GM15510 (cell line): ENCODE results near the gene CPD.

Source experiments
- POLR2A ChIP-seq: IDR thresholded peaks from 3 replicates; pipeline ENCODE4 v1.6.1; 2011; ENCODE audit warnings: borderline replicate concordance; ENCODE audit not compliant: insufficient read length; ENCODE audit errors: extremely low read depth

CPD gene

DNA sequence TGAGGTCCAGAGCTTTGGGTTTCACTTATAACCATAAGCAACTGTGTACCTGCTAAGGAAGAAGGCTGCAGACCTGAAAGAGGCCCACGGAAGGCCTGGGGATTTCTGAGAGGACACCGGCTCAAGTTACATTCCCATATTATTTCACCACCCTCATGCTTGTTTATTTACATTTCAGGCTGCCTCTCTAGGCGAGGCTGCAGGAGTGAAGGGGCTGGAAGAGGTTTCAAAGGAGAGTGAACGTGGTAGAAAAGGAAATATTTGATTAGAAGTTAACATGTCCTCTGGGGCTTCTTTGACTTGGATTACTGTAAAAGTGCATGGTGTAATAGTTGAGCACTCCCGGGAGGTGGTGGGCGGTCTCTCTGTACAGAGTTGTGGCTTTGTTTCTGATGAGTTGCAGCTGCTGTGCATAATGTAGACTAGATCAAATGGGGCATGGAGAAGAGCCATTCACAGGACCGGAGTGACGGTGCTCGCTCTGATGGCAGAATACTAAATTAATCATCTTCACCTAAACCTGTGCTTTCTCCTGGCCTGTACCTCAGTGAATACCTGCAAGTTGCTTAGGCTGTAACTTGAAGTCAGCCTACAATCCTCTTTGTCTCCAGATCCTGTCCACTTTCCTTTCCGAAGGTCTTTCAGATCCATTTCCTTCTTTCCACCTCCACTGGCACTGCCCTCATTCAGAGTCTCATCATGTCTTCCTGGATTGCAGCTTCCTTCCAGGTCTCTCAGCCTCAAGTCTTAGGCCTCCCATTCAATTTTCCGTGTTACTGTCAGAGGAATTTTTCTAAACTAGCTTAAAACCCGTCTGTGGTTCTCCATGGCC is 1.9 kb upstream of the CPD start:
- no peak for TF ChIP-seq POLR2A

GRCh38 chr17:30377574-30378240 is 1.0 kb upstream of the CPD start:
- TF ChIP-seq POLR2A = no peak

- no peak for TF ChIP-seq POLR2A
Measured at GRCh38 chr17:30378241-30378824, 394 bp upstream of the CPD start.

GRCh38 chr17:30379303-30379902 is 676 bp downstream of the CPD start:
- no peak for TF ChIP-seq POLR2A

DNA sequence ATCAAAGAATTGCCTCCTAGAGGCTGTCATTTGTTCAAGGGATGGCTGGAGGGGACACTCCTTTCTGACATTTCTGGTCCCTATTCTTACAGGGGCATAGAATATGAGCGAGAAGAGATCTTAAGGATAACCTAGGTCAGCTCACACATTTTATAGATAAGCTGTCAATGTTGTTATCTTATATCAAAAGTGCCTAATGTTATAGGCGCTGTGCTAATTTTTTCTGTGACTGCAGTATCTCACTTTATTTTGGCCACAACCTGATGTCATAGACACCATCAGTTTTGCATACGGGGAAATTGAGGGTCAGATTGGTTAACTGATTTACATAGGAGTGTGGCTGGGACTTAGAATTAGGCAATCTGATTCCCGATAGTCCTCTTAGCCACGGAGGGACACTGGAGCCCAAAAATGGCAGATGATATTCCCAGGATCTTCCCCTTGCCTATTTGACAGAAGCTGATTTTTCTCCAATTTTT is 1.2 kb downstream of the CPD start:
- TF ChIP-seq POLR2A = no peak

DNA sequence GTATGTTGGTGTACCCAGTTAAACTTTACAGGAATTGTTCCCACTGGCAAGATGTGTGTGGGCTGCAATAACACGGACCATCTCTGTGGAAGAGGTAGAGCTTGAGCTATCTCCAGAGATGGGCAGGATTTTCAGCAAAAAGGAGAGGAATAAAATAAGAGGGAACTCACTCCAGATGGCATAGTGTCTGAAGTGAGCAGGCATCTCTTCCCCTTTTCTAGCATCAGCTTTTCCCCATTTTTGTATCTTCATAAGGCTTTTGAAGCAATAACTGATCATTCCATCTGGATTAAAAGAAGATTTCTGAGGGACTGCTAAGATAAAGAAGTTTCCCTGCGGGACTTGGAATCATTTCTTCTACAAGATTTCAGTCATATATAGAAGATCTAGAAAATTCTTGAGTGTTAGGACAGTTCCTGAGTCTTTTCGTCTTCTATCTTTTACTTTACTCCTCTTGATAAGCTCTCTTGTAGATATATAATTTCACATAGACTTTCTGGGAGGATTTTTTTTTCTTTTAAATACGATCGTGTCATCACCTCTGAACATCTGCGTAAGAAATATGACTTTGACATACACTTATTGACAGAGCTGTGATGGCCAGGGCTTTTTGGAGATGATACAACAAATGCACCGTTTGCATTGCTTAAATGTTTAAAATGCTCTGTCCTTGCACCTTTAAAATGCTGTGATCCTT is 2.1 kb downstream of the CPD start:
- no peak for TF ChIP-seq POLR2A

GRCh38 chr17:30381340-30381659 is 2.6 kb downstream of the CPD start:
- TF ChIP-seq POLR2A = no peak

DNA sequence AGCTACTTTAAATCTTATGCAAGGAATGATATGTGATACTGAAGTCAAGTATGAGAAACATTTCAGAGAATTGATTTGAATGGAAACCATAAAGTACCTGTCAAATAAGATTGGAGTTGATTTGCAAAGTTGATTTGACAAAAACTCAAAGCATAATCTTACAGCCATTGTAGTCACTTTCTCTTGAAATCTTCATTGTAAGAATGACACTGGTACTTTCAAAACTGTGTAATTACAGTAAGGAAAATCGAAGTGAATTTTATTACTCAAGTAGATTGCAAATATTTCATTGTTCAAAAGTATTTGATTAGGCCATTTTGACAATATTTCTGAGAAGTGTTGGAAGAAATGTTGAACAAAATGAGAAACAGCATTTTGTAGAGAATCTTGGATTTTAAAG is 3.6 kb downstream of the CPD start:
- no peak for TF ChIP-seq POLR2A

DNA sequence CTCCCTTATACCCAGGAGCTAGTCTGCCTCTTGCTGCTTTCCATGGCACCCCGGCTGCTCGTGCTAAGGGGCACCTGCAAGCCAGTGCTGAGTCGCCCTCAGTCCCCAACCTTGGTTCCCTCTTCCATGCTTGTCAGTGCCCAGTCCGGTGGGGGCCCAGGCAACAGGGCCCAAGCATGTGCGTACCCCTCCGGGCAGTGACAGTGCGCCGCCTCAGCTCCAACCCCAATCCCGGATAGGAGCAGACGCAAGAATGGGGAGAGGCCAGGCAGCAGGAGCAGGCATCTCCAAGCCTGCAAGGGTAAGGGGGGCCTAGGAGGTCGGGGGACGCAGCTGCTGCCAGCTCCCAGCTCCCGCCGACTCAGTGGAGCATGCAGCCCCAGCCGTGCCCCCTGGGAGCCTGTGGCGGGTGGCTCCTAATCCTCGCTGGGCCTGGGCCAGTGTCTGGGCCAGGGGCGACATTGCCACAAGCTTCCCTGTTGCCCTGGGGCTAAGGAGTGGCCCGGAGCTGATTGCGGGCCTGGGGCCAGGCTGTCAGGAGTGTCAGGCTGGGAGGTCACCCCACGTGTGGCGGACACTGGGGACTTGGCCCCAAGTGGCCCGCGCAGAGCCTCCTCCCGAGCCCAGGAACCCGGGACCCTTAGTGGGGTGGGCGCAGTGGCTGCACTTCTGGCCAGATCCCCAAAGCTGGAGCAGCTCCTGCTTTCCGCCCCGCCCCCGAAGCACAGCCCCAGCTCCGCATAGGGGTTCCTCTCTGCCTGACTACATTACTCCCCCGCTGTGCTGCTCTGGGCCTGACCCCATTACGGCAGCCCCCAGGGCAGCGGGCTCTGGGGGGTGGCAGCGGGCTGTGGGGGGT is 9.8 kb downstream of the CPD start:
- no peak for TF ChIP-seq POLR2A

- TF ChIP-seq POLR2A = no peak
Measured at GRCh38 chr17:30389756-30390300, 11.1 kb downstream of the CPD start.

GRCh38 chr17:30391534-30391933 is 12.8 kb downstream of the CPD start:
- no peak for TF ChIP-seq POLR2A

DNA sequence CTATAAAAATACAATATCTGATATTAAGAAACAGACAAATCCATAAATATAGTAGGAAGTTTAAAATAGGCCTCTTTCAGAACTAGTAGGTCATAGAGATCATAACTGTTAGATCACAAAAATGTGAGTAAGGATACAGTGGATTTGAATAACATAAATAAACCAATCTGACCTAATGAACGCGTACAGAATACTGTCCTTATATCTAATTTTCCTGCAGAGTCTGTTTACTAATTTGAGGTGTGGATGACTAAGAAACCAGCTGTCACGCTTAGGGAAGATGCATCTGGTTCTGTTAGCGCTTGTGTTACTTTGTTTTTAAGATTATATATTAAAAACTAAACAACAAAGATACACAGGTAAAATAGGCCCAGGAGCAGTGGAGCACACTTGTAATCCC is 14.8 kb downstream of the CPD start:
- TF ChIP-seq POLR2A = no peak

DNA sequence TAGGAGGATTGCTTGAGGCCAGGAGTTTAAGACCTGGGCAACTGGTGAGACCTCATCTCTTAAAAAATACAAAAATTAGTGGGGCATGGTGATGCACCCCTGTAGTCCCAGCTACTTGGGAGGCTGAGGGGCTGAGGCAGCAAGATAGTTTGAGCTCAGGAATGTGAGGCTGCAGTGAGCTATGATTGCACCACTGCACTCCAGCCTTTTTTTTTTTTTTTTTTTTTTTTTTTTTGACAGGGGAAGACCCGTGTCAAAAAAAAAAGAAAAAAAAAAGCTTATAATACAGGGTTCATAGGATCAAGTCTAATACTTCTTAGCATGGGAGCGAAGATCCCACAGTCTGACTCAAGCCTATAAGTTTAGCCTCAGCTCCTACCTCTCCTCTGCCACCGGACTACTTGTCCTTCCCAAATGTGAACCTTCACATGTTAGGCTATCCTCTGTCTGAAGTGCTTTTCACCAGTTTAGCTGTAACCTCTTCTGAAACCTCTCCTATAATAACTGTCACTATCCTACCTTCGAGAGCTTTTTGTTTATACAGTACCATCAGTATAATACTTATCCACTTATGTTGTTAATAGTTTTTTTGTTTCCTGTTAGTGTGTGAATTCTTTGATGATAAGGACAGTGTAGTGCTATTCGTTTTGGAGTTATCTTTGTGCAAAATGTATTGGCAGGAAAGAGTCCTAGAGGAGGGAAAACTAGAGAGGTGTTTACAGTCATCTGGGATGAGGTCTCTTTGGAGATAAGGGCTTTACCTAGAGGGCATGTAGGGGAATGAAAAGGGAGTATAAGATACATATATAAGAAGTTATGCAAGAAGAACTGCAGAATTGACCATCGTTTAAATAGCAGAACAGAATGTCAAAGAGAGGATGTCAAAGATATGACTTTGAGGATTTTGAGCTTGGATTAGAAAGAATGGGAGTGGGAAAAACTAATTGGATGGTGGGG is 15.5 kb downstream of the CPD start:
- no peak for TF ChIP-seq POLR2A

DNA sequence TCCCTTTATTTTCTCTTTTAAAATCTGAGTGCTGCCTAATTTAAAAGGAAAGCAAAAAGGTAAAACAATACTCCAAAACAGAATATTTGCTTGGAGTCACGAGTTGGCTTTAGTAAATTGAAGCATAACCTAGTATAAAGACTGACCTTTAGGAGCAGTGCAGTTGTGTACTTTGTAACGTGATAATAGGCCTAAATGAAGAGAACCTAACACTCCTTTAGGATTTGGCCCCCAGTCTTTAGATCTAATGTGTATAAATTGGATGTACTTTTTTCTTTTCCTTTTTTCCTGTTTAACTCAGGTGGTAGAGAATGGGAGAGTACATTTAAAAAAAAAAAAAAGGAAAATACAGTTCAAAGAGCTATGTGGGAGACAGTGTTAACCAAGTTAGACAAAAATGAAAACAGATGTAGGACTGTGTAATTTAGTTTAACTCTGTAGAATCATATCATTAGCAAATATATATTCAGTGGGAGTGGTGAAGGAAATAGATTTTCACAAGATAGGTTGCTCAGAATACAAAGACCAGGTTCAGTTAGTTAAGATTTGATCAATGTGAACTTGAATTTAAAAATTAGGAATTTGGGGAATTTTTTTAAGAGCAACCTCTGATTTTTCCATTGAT is 16.8 kb downstream of the CPD start:
- no peak for TF ChIP-seq POLR2A
